Thyroid gland (tissue), 4 donors: ENCODE measurements around the gene MOSPD3. TPM values are rescaled to one million over a fixed set of nuclear protein-coding genes. Genes with fewer than 3 reads are reported as not detected.

Experiments used
- DNase-seq, 2 donors: peaks; one replicate each; pipeline ENCODE4 v3.0.0-alpha.2; 2019
- H3K27ac ChIP-seq, 3 donors: fragments of 200-600 bp; sonication (generic); 1 replicate in 2 of 3; 2 replicates in 1 of 3; pipeline ENCODE4 v1.5.1; 2016 to 2019; ENCODE audit warnings: mild to moderate bottlenecking in 1 of 3, moderate library complexity in 1 of 3
- H3K27me3 ChIP-seq: fragments of 200-600 bp; sonication (generic); one replicate; pipeline ENCODE4 v1.5.1; 2019
- H3K36me3 ChIP-seq, 2 donors: fragments of 200-600 bp; sonication (generic); one replicate each; pipeline ENCODE4 v1.5.1; 2016 to 2019
- H3K4me1 ChIP-seq, 2 donors: fragments of 200-600 bp; sonication (generic); one replicate each; pipeline ENCODE4 v1.5.1; 2017 to 2019
- H3K4me3 ChIP-seq, 3 donors: fragments of 200-600 bp; sonication (generic); replicated peaks in 1 of 3; 1 replicate in 2 of 3; 2 replicates in 1 of 3; pipeline ENCODE4 v1.5.1; 2016; ENCODE audit warnings: mild to moderate bottlenecking in 1 of 3
- H3K9me3 ChIP-seq: fragments of 200-600 bp; sonication (generic); one replicate; pipeline ENCODE4 v1.5.1; 2017
- CTCF ChIP-seq, 6 experiments: fragments of 200-600 bp in 3 of 6; fragments of 450-650 bp in 3 of 6; sonication (generic) in 3 of 6; IDR thresholded peaks; one replicate each; pipeline ENCODE4 v1.5.1; 2016 to 2019; ENCODE audit warnings: antibody characterized with exemption in 6 of 6, mild to moderate bottlenecking in 2 of 6, inconsistent platforms in 1 of 6, moderate library complexity in 1 of 6
- POLR2A ChIP-seq, 2 donors: fragments of 450-650 bp; IDR thresholded peaks; one replicate each; pipeline ENCODE4 v1.6.1; 2017; ENCODE audit warnings: antibody characterized with exemption in 2 of 2, mild to moderate bottlenecking in 2 of 2, moderate library complexity in 1 of 2
- WGBS, 2 donors: methylation state at CpG; one replicate each; pipeline ENCODE4 v1.1.5; 2017; 5-methylcytosine and 5-hydroxymethylcytosine counted together
- intact Hi-C: fragments of 100-400 bp; cut with DNase I; formaldehyde crosslinking; loops from one replicate; pipeline ENCODE4 v1.15.1; 2023
- total RNA-seq, 4 donors: library from RNA; depleted of rRNA; stranded (reverse); fragments of >200 nt; gene quantifications; one replicate each; pipeline ENCODE4 v1.2.3, GENCODE V29; 2016

The MOSPD3 gene
- total RNA-seq, 4 donors from 2014 or later: 9.1 to 22.7 (median 12.3) TPM

- intact Hi-C loops: no loop called here
- Histone ChIP-seq H3K4me3 (no peak overlapping the region), H3K36me3 (no peaks in the 10 kb centered on the region), H3K4me1 (peaks cover 0 to 5% of the 10 kb centered on the region in 2 donors), H3K27ac (no peak overlapping the region), H3K9me3 (no peaks in the 10 kb centered on the region), H3K27me3 (no peaks in the 10 kb centered on the region)
- TF ChIP-seq POLR2A (IDR thresholded peaks at IDR 0.05): no peak
- no peak for TF ChIP-seq CTCF (IDR thresholded peaks at IDR 0.05)
- 95 to 97% methylated on average over 17 of the region's 17 CpGs for WGBS, 2 donors
- no peak for DNase-seq
Measured at GRCh38 chr7:100591596-100591995, 20.7 kb upstream of the MOSPD3 start.

GRCh38 chr7:100595188-100595587 is 17.2 kb upstream of the MOSPD3 start:
- Histone ChIP-seq H3K9me3 (no peaks in the 10 kb centered on the region), H3K27me3 (no peaks in the 10 kb centered on the region), H3K27ac (no peak overlapping the region), H3K4me1 (no peaks in the 10 kb centered on the region), H3K4me3 (no peak overlapping the region), H3K36me3 (no peaks in the 10 kb centered on the region)
- intact Hi-C loops: no loop called here
- no peak for DNase-seq
- 96 to 97% methylated on average over 7 of the region's 7 CpGs for WGBS, 2 donors
- TF ChIP-seq CTCF (IDR thresholded peaks at IDR 0.05) (no peak), POLR2A (IDR thresholded peaks at IDR 0.05) (no peak)

GRCh38 chr7:100598425-100598824 is 13.9 kb upstream of the MOSPD3 start:
- TF ChIP-seq POLR2A (IDR thresholded peaks at IDR 0.05) (no peak), CTCF (IDR thresholded peaks at IDR 0.05) (no peak)
- Histone ChIP-seq H3K27ac (no peak overlapping the region), H3K9me3 (no peaks in the 10 kb centered on the region), H3K4me3 (no peak overlapping the region), H3K27me3 (no peaks in the 10 kb centered on the region), H3K4me1 (no peaks in the 10 kb centered on the region), H3K36me3 (no peaks in the 10 kb centered on the region)
- intact Hi-C loops: no loop called here
- 86 to 93% methylated on average over 4 of the region's 4 CpGs for WGBS, 2 donors
- DNase-seq: no peak

- WGBS, 2 donors: 75 to 79% methylated on average over 16 to 18 of the region's 18 CpGs
- intact Hi-C loops: no loop called here
- TF ChIP-seq POLR2A (IDR thresholded peaks at IDR 0.05): no peak
- no peak for TF ChIP-seq CTCF (IDR thresholded peaks at IDR 0.05)
- H3K9me3 ChIP-seq: no peaks in the 10 kb centered on the region
- no peaks in the 10 kb centered on the region for H3K36me3 ChIP-seq
- no peaks in the 10 kb centered on the region for H3K27me3 ChIP-seq
- DNase-seq: no peak
- no peak overlapping the region for H3K4me3 ChIP-seq
- H3K4me1 ChIP-seq: peaks cover 4% of the 10 kb centered on the region in 2 donors
- no peak overlapping the region for H3K27ac ChIP-seq
Measured at GRCh38 chr7:100599911-100600729, 12.2 kb upstream of the MOSPD3 start.

GRCh38 chr7:100600730-100601038 is 11.7 kb upstream of the MOSPD3 start:
- no peaks in the 10 kb centered on the region for H3K27me3 ChIP-seq
- peaks cover 7% of the 10 kb centered on the region in 2 donors for H3K4me1 ChIP-seq
- WGBS, 2 donors: 79 to 81% methylated on average over 9 of the region's 9 CpGs
- no peak overlapping the region for H3K4me3 ChIP-seq
- H3K27ac ChIP-seq: no peak overlapping the region
- no peaks in the 10 kb centered on the region for H3K36me3 ChIP-seq
- intact Hi-C loops: no loop called here
- TF ChIP-seq CTCF (IDR thresholded peaks at IDR 0.05) (no peak), POLR2A (IDR thresholded peaks at IDR 0.05) (no peak)
- no peaks in the 10 kb centered on the region for H3K9me3 ChIP-seq
- no peak for DNase-seq
